ENCODE measurements around the gene RPS6KA2.
"Not testable (repeated sequence)": the region's sequence is repeated elsewhere in the genome, so short reads cannot be mapped to it uniquely, and the experiment has no call there.

RPS6KA2 gene

DNA sequence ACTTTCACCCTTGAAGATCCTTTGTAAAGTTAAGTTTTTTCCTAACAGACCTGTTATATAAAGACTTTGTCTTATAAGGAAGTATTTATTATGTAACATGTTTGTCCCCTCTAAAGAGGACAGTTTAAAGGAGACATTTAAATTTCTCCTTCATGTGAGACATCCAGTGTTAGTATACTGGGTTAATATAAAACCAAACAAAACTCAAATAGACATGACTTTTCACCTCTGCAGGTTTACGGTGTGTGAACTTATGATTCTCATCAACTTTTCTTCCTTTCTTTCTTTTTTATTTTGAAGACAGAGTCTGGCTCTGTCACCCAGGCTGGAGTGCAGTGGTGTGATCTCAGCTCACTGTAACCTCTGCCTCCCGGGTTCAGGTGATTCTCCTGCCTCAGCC lies 226.9 kb downstream of the RPS6KA2 start:
- no peaks in the 10 kb centered on the region for H3K9me3 ChIP-seq (ENCODE audit: control insufficient read depth, low read length)
- WGBS, 2 experiments (ENCODE audit: insufficient coverage in 2 of 2) = 100% methylated on average over 1 of the region's 2 CpGs
- no peak overlapping the region for H3K4me3 ChIP-seq (ENCODE audit: extremely low read depth, insufficient read depth, low read length, poor library complexity, severe bottlenecking)
- no peak overlapping the region for H3K27ac ChIP-seq (ENCODE audit: low read depth, low read length, severe bottlenecking)
- H3K4me1 ChIP-seq (ENCODE audit: control insufficient read depth, insufficient read depth, low read length, poor library complexity, severe bottlenecking) = peaks cover 3% of the 10 kb centered on the region
- H3K36me3 ChIP-seq (ENCODE audit: control insufficient read depth, insufficient read depth, low read length) = no peaks in the 10 kb centered on the region

DNA sequence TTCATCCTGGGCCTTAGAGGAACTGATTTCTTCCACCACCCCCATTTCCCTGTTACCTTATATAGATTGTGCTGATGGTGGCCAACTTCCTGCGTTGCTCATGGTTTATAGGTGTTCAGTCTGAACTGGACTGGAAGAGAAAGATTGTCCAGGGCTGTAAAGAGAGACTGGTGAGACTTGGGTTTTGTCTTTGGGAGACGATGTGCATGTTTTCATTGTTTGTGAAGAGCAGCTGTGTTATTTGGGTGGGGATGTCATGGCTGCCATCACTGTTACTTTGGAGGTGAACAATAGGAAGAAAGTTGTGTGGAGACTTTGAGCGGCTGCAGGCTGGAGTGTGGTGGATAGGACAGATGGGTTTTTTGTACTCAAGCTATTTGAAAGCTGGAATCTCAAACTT lies 228.7 kb downstream of the RPS6KA2 start:
- WGBS, 2 experiments (ENCODE audit: insufficient coverage in 2 of 2) = 96 to 100% methylated on average over 2 of the region's 3 CpGs
- Histone ChIP-seq H3K4me3 (ENCODE audit: extremely low read depth, insufficient read depth, low read length, poor library complexity, severe bottlenecking) (no peak overlapping the region), H3K9me3 (ENCODE audit: control insufficient read depth, low read length) (no peaks in the 10 kb centered on the region), H3K36me3 (ENCODE audit: control insufficient read depth, insufficient read depth, low read length) (no peaks in the 10 kb centered on the region), H3K4me1 (ENCODE audit: control insufficient read depth, insufficient read depth, low read length, poor library complexity, severe bottlenecking) (peaks cover 3% of the 10 kb centered on the region), H3K27ac (ENCODE audit: low read depth, low read length, severe bottlenecking) (no peak overlapping the region)

DNA sequence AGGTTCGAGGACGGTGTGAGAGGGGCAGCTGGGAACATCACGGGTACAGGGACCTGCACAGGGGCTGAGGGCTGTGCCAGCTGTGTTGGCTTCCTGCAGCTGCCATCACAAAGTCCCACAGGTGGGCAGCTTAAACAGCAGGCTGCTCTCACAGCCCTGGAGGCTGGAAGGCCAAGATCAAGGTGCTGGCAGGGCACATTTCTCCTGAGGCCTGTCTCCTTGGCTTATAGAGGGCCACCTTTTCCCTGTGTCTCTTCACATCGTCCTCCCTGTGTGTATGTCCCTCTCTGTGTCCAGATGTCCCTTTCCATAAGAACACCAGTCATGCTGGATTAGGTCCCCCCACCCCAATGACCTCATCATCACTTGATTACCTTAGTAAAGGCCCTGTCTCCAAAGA lies 229.2 kb downstream of the RPS6KA2 start:
- 95 to 98% methylated on average over 4 of the region's 4 CpGs for WGBS, 2 experiments (ENCODE audit: insufficient coverage in 2 of 2)

DNA sequence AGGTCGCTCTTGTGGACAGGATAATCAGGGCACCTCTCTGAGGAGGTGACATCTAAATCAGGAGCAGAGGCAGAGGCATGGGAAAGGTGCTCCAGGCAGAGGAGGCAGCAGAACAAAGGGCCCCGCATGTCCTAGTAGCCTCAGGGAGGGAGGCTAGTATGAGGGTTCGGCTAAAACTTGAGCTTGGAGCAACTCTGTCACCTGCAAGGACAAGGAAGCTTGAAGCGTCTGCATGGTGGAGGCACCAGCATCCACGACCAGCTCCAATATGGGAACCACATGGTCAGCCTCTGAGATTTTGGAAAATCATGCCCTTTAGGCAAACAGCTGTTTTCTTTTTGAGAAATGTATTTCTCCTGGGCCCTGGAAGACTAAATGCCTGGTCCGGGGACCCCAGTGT lies 231.3 kb downstream of the RPS6KA2 start:
- H3K9me3 ChIP-seq (ENCODE audit: control insufficient read depth, low read length) = no peaks in the 10 kb centered on the region
- no peak overlapping the region for H3K4me3 ChIP-seq (ENCODE audit: extremely low read depth, insufficient read depth, low read length, poor library complexity, severe bottlenecking)
- WGBS, 2 experiments (ENCODE audit: insufficient coverage in 2 of 2) = 90 to 94% methylated on average over 6 of the region's 6 CpGs
- no peaks in the 10 kb centered on the region for H3K4me1 ChIP-seq (ENCODE audit: control insufficient read depth, insufficient read depth, low read length, poor library complexity, severe bottlenecking)
- H3K36me3 ChIP-seq (ENCODE audit: control insufficient read depth, insufficient read depth, low read length) = no peaks in the 10 kb centered on the region
- H3K27ac ChIP-seq (ENCODE audit: low read depth, low read length, severe bottlenecking) = no peak overlapping the region

More for the DNA sequence above, 229.2 kb downstream of the RPS6KA2 start:
- Histone ChIP-seq H3K4me1 (ENCODE audit: control insufficient read depth, insufficient read depth, low read length, poor library complexity, severe bottlenecking) (peaks cover under 1% of the 10 kb centered on the region), H3K36me3 (ENCODE audit: control insufficient read depth, insufficient read depth, low read length) (no peaks in the 10 kb centered on the region), H3K4me3 (ENCODE audit: extremely low read depth, insufficient read depth, low read length, poor library complexity, severe bottlenecking) (no peak overlapping the region), H3K27ac (ENCODE audit: low read depth, low read length, severe bottlenecking) (no peak overlapping the region), H3K9me3 (ENCODE audit: control insufficient read depth, low read length) (no peaks in the 10 kb centered on the region)

DNA sequence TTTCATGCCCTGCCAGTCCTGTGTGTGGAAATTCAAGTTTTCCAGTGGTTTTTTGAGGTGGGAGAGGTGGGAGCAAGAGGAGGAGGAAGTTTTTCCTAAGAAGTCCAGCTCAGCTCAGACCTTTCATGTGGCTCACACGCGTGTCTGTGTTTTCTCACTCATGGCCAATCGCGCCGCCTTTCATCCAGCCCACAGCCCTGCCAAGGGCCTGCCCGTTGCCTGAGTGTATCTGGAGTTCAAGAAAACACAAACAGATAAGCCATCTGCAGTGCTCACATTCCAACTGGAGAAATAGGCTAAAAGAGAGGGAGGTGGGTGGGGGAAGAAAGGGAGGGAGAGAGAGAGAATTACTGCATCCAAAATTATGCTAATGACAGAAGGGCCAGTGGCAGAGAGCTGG lies 231.7 kb downstream of the RPS6KA2 start:
- WGBS, 2 experiments (ENCODE audit: insufficient coverage in 2 of 2) = 93 to 100% methylated on average over 5 to 6 of the region's 6 CpGs
- no peak overlapping the region for H3K27ac ChIP-seq (ENCODE audit: low read depth, low read length, severe bottlenecking)
- no peaks in the 10 kb centered on the region for H3K4me1 ChIP-seq (ENCODE audit: control insufficient read depth, insufficient read depth, low read length, poor library complexity, severe bottlenecking)
- H3K9me3 ChIP-seq (ENCODE audit: control insufficient read depth, low read length) = no peaks in the 10 kb centered on the region
- no peak overlapping the region for H3K4me3 ChIP-seq (ENCODE audit: extremely low read depth, insufficient read depth, low read length, poor library complexity, severe bottlenecking)
- no peaks in the 10 kb centered on the region for H3K36me3 ChIP-seq (ENCODE audit: control insufficient read depth, insufficient read depth, low read length)

DNA sequence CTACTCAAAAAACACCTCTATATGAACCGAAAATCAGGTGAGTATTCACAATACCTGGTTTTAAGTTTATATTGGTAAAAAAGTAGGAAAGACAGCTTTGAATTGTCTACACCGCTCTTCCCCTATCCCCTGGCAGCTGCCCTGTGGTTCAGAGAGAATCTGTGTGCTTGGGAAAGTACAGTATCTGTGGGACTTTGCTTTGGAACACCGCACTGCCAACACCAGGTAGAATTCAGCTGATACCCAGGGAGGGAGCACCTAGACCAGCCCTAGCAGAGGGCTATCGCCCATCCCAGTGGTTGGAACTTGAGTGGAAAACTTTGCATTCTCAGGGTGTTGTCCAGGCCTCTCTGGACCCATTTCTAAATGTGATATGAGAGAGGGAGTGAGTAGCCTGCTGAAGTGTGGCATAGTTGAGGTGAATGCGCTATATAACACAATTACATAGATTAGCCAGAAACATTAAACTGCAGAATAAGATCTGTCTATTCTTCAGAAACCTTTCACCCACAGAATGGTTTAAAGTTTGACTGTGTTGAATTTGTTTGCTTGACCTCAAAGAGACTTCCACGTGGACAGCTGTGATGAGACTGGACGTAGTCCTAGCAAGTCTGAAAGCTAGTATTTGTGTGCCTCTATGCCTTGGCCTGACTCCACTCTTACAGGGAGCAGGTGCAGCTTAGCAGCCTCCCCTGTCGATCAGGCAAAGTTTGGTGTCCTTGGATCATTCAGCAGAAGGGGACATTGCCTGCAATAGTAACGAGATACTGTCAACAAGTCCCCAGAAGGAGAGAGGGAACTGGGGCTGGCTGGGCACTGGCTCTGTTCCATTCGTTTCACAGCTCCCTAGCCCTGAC lies 232.8 kb downstream of the RPS6KA2 start:
- Histone ChIP-seq H3K36me3 (ENCODE audit: control insufficient read depth, insufficient read depth, low read length) (no peaks in the 10 kb centered on the region), H3K9me3 (ENCODE audit: control insufficient read depth, low read length) (no peaks in the 10 kb centered on the region), H3K4me3 (ENCODE audit: extremely low read depth, insufficient read depth, low read length, poor library complexity, severe bottlenecking) (no peak overlapping the region), H3K27ac (ENCODE audit: low read depth, low read length, severe bottlenecking) (no peak overlapping the region), H3K4me1 (ENCODE audit: control insufficient read depth, insufficient read depth, low read length, poor library complexity, severe bottlenecking) (no peaks in the 10 kb centered on the region)
- 84 to 88% methylated on average over 7 of the region's 10 CpGs for WGBS, 2 experiments (ENCODE audit: insufficient coverage in 2 of 2)

DNA sequence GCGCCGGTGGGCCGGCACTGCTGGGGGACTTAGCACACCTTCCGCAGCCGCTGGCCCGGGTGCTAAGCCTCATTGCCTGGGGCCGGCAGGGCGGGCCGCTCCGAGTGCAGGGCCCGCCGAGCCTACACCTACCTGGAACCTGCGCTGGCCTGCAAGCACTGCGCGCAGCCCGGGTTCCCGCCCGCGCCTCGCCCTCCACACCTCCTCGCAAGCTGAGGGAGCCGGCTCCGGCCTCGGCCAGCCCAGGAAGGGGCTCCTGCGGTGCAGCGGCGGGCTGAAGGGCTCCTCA lies 233.6 kb downstream of the RPS6KA2 start:
- 89 to 92% methylated on average over 23 to 27 of the region's 27 CpGs for WGBS, 2 experiments (ENCODE audit: insufficient coverage in 2 of 2)
- H3K4me3 ChIP-seq (ENCODE audit: extremely low read depth, insufficient read depth, low read length, poor library complexity, severe bottlenecking) = no peak overlapping the region
- no peak overlapping the region for H3K27ac ChIP-seq (ENCODE audit: low read depth, low read length, severe bottlenecking)
- no peaks in the 10 kb centered on the region for H3K36me3 ChIP-seq (ENCODE audit: control insufficient read depth, insufficient read depth, low read length)
- no peaks in the 10 kb centered on the region for H3K9me3 ChIP-seq (ENCODE audit: control insufficient read depth, low read length)
- H3K4me1 ChIP-seq (ENCODE audit: control insufficient read depth, insufficient read depth, low read length, poor library complexity, severe bottlenecking) = no peaks in the 10 kb centered on the region

DNA sequence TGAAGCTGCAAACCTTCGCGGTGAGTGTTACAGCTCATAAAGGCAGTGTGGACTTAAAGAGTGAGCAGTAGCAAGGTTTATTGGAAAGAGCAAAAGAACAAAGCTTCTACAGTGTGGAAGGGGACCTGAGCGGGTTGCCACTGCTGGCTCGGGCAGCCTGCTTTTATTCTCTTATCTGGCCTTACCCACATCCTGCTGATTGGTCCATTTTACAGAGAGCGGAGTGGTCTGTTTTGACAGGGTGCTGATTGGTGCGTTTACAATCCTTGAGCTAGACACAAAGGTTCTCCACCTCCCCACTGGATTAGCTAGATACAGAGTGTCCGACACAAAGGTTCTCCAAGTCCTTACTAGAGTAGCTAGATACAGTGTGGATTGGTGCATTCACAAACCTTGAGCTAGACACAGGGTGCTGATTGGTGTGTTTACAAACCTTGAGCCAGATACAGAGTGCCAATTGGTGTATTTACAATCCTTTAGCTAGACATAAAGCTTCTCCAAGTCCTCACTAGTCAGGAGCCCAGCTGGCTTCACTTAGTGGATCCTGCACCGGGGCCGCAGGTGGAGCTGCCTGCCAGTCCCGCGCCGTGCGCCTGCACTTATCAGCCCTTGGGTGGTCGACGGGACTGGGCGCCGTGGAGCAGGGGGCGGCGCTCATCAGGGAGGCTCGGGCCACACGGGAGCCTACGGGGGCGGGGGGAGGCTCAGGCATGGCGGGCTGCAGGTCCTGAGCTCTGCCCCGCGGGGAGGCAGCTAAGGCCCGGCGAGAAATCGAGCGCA lies 234.1 kb downstream of the RPS6KA2 start:
- WGBS, 2 experiments (ENCODE audit: insufficient coverage in 2 of 2) = 92 to 100% methylated on average over 6 to 23 of the region's 30 CpGs
- H3K36me3 ChIP-seq (ENCODE audit: control insufficient read depth, insufficient read depth, low read length); H3K4me3 ChIP-seq (ENCODE audit: extremely low read depth, insufficient read depth, low read length, poor library complexity, severe bottlenecking); H3K4me1 ChIP-seq (ENCODE audit: control insufficient read depth, insufficient read depth, low read length, poor library complexity, severe bottlenecking); H3K9me3 ChIP-seq (ENCODE audit: control insufficient read depth, low read length); H3K27ac ChIP-seq (ENCODE audit: low read depth, low read length, severe bottlenecking): not testable (repeated sequence)

DNA sequence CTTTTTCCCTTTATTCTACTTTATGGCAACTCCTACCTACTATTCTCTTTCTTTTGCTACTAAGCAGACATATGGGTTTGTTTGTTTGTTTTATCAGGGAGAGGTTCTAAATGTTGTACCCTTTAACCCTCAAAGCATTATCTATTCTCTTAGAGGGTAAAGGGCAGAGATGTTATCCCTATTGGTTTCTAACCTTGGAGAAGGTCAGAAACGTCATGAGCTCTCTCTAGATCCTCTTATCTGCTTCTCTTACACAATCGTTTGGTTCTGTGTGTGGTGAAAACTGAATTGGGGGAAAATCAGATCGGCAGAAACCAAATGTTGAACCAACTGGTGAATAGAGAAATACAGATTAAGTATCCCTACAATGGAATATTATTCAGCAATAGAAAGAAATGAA lies 237.9 kb downstream of the RPS6KA2 start:
- H3K36me3 ChIP-seq (ENCODE audit: control insufficient read depth, insufficient read depth, low read length) = no peaks in the 10 kb centered on the region
- no peak overlapping the region for H3K4me3 ChIP-seq (ENCODE audit: extremely low read depth, insufficient read depth, low read length, poor library complexity, severe bottlenecking)
- no peaks in the 10 kb centered on the region for H3K4me1 ChIP-seq (ENCODE audit: control insufficient read depth, insufficient read depth, low read length, poor library complexity, severe bottlenecking)
- WGBS, 2 experiments (ENCODE audit: insufficient coverage in 2 of 2) = no CpG with 5 or more reads among the region's 3 CpGs
- no peaks in the 10 kb centered on the region for H3K9me3 ChIP-seq (ENCODE audit: control insufficient read depth, low read length)
- no peak overlapping the region for H3K27ac ChIP-seq (ENCODE audit: low read depth, low read length, severe bottlenecking)

DNA sequence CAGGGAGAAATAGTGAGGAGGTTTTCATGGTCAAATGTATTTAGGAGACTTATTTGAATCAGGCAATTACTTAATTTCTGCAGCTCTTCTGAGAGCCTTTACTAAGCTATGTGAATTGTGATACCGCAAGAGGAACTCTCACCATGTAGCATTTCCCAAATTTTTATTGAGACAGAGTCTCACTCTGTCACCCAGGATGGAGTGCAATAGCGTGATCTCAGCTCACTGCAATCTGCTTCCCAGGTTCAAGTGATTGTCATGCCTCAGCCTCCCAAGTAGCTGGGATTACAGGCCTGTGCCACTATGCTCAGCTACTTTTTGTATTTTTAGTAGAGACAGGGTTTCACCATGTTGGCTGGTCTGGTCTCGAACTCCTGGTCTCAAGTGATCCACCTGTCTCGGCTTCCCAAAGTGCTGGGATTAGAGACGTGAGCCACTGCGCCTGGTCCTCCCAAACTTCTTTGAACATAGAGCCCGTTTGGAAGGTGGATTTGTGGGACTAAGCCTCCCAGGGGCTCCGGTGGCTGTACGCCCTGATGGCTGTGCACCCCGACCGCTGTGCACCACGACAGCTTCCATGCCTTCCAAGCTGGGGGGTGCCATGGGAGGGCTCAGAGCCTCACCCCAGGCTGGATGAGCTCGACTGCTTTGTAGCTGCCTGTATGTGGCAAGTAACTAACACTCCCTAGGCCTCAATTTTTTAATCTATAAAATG lies 238.6 kb downstream of the RPS6KA2 start:
- WGBS, 2 experiments (ENCODE audit: insufficient coverage in 2 of 2) = 83 to 93% methylated on average over 10 to 11 of the region's 13 CpGs
- no peak overlapping the region for H3K27ac ChIP-seq (ENCODE audit: low read depth, low read length, severe bottlenecking)
- H3K36me3 ChIP-seq (ENCODE audit: control insufficient read depth, insufficient read depth, low read length) = no peaks in the 10 kb centered on the region
- H3K4me3 ChIP-seq (ENCODE audit: extremely low read depth, insufficient read depth, low read length, poor library complexity, severe bottlenecking) = no peak overlapping the region
- H3K4me1 ChIP-seq (ENCODE audit: control insufficient read depth, insufficient read depth, low read length, poor library complexity, severe bottlenecking) = no peaks in the 10 kb centered on the region
- H3K9me3 ChIP-seq (ENCODE audit: control insufficient read depth, low read length) = no peaks in the 10 kb centered on the region
